Activated T-cell treated with anti-CD3 and anti-CD28 coated beads, Interleukin-2, amount 50 U/mL, for 48 hours (primary cell): ENCODE measurements around the gene ITGB4.
"Not testable (repeated sequence)": the region's sequence is repeated elsewhere in the genome, so short reads cannot be mapped to it uniquely, and the experiment has no call there.

ENCODE experiments used
- DNase-seq, 2 experiments: peaks; one replicate each; pipeline ENCODE4 v3.0.0-alpha.2; 2020

ITGB4 gene

DNA sequence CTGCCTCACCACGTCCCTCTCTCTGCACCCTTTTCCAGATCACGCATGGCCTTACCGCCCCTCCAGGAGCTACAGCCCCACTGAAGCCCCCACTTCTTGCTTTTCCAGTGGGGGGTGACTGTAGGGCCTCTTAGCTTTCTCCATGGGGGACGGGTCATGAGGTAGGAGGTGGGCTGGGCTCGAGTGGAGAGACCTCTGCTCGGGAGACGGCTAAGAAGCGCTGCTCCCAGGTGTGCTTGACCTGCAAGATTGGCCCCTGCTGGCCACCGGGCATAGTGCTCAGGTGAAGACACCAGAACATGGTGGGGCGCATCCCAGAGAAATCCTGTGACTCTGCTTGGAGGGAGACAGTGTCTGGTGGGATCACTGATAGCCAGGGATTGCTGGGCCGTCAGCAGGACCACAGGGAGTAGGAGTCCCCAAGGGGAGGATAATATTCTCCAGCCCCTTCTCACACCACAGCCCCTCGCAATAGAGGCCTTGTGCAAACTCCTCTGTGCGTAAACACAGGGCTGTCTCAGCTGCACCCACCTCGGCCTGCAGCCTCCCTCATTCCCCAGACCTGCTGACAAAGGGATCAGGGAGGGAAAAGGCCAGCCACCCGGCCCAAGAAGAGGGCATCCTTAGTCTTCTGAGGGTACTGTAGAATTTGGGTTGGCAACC lies 52.7 kb downstream of the ITGB4 start:
- no peak for DNase-seq

DNA sequence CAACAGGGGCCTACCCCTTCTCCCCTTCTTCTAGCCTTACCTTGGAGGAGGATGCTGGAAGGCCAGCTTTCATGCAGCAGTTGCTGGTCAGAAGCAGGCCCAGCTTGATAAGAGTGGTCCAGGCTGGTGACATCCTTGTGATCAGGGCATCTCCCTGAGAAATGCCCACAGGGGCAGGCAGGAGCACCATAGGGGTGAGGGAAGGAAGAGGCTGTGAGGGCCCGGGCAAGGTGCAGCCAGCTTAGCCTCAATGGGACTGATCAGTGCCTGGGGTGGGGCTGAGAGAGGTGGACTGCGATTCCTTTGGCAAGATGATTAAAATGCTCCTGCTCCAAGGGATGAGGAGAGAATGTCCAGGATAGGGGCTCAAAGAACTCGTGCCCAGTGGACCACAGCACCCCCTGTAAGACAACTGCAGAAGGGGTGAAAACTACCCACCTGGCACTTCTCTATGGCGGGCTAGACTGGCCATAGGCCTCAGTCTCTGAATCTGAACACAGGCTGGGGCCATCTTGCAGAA lies 53.3 kb downstream of the ITGB4 start:
- peak in 1 of 2 experiments; percentile 43 for DNase-seq

DNA sequence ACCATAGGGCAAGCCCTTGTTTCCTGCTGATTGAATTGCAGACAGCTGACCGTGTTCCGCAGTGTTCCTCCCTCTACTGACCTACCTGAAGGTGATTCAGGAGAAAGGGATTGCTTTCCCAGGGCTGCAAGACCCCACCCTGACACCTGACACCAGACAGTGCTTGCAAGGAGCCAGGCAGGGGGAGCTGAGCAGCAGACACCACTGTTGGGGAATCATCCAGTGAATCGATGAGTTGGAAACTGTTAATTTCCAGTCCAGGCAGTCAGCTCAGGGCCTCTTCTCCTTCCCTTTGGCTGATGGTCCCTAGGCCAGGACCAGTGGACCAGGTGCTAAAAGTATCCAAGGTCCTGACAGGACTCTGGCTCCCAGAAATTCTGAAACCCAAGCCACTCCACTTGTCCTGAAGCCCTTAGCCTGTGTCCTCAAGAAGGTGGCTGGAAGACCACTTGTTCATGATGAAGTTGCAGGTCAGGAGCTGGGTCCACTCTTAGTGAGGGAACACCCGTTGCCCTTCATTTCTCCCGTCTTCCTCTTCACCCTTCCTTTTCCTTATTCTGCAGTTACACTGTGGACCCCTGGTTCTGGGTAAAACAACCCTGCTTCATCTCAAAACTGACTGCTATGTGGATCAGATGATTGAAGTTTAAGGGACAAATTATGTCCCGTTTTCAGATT lies 53.9 kb downstream of the ITGB4 start:
- DNase-seq: peak in 1 of 2 experiments; percentile 50

DNA sequence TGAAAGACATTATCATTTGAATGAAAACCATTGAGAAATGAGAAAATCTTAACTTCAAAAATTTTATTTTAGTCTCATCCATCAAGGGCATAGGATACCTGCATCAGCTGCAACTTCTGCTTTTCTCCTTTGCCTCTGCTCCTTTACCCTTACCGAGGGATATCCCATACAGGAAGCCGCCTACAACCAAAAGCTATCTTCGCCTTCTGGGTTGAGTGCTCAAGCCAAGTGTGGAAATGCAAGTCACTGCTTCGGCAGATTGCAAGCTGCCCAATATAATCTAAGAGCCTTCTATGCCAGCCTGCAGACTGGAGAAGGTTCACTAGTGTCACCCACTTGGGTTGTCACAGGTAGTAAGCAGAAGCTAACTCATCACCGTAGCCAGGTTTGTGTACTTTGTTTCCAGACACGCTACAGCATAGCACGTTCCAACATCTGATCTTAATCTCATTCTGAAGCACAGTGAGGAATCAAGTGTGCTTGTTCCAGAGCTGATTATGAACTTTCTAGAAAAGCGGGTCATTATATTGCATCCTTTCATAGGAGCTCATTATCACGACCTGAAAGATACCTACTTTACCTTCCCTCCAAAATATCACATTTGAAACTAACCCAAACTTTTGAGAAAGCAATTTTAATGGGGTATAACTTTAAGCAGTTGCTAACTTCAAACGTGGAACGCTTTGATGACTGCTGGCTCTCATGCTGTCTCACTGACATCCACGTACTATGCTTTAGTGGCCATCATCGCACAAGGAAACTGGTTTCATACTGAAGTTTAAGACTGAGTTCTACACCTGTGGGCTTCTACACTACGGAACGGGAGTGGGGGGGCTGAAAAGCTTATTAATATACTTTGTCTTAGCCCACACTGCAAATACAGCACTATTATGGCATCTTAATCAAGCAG lies 55.4 kb downstream of the ITGB4 start:
- DNase-seq: peak; percentile 57 to 60

DNA sequence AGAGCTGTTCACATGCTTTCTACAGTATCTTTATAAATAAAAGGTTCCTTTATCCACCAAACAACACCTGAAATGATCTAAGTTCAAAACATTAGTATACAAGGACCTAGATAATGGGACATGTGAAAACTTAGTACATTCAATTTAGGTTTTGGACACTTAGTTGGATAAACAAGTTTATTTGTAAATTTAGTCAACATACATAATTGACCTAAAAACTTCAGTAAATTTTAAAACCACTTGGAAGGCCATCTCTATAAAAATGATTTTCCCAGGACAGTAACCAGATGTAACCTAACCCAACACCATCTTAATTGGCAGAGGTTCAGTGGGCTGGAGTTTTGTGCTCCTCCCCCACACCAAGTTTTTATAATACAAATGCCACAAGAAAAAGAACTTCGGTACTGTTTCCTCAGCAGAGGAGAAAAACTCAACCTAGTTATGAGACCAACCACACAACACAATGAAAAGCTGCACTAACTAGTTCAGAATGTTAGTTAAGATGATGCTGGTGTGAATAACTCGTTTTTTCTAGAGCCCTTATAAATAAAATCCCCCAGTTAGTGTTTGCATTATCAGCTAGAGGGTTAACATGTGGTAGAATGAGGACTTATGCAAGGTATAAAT lies 56.1 kb downstream of the ITGB4 start:
- DNase-seq: no peak

DNA sequence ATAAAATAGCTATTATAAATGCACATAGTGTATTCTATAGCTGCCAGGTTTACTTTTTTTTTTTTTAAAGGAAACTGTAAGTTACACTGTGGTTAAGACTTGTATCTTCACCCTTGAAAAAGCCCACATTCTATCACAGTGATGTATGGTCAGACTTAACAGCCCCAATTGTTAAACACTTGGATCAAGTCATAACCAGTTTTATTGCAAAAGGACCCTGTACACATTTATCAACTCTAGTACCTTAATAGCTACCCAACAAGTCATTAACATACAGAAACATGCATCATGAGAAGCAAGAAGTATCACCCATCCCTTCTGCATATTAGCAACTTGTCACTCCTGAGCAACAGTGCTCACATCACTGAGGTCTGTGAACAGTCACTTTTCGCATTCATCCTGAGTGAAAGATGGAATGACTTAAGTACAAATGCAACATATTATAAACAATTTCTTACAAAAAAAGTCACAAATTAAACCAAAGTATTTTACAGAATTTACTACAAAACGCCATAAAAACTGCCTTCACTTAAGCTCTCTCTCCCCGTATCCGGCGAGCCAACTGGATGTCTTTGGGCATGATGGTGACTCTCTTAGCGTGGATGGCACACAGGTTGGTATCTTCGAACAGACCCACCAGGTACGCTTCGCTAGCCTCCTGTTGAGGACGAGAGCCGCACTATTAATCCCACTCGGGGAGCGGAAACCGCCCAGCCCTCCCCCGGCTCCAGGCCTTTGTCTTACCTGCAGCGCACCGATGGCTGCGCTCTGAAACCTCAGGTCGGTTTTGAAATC lies 57.0 kb downstream of the ITGB4 start:
- DNase-seq: not testable (repeated sequence)

DNA sequence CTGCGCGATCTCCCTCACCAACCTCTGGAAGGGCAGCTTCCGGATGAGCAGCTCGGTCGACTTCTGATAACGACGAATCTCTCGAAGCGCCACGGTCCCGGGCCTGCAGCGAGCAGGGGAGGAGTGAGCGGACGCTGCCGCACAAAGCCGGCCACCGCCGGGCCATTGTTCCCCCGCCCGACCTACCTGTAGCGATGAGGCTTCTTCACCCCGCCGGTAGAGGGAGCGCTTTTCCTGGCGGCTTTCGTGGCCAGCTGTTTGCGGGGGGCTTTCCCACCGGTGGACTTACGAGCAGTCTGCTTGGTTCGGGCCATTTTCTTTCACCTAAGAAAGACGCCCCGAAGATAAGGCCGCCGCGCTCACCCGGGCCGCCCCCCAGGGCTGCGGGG lies 57.6 kb downstream of the ITGB4 start:
- DNase-seq: no peak

DNA sequence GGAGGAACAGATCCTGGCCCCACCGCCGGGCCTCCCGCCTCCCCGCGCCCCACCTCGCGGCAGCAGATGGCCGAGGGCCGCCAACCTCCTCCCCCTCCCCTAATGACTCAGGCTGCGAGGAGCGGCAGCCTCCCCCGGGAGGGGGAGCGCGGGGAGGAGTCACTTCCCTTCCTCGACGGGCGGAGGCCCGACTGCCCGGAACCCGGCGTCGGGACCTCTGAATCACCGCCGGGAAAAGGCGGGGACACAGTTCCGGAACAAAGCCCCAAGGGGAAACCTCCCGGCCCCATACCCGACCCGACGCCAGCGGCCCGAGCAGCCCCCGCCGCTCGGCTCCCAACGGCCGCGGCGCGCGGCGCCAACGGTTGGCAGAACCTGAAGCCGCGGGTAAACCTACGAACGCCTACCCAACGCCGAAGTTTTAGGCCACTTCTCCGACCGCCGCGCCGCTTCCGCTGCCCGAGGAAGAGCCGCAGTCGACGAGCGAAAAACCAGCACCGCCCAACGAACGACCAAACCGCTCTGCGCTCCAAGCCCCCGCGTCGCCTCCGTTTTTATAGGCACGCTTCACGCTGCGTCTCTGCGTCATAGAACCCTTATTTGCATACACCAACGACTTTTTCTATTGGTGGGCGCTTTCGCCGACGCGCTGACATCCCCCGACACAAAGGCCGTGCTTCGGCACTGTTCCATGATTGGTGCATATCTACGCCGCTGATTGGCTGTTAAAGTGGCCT lies 58.2 kb downstream of the ITGB4 start:
- DNase-seq: peak; percentile 95

DNA sequence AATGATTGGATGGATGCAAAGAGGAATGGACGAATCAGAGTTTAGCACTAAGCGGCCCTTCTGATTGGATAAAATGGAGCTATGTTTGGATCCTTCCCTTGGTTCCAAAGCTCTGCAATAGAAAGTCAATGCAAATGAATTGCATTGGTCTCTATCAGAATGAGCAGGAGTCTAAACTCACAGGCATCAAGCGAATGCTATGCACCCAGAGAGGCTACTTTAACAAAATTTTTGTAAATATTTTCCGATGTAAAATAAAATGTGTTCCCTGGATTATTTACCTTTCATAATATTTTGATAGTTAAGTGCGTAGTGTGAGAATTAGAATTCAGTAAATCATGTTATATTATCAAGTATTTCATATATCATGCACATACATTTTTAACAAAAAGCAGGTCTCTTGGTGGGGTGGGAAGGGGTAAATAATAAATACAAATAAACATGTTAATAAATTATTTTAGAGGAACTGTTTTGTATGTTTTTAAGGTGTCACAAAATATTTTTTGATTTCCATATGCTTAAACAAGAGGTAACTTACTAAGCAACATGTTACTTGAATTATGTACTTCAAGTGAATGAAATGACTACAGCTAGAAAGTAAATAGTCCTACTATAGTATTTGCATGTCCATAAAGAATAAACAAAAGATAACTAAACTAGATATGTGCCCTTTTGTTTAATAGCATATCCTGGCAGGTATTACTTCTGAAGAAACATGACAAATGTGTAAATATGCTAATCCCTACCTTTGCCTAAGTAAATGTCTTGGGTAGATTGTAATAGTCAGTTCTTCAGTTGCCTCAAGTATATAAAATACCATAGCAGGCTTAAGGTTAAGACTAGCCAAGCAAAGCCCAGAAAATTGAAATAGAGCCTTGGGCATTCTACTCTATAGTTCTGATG lies 59.0 kb downstream of the ITGB4 start:
- DNase-seq: no peak

DNA sequence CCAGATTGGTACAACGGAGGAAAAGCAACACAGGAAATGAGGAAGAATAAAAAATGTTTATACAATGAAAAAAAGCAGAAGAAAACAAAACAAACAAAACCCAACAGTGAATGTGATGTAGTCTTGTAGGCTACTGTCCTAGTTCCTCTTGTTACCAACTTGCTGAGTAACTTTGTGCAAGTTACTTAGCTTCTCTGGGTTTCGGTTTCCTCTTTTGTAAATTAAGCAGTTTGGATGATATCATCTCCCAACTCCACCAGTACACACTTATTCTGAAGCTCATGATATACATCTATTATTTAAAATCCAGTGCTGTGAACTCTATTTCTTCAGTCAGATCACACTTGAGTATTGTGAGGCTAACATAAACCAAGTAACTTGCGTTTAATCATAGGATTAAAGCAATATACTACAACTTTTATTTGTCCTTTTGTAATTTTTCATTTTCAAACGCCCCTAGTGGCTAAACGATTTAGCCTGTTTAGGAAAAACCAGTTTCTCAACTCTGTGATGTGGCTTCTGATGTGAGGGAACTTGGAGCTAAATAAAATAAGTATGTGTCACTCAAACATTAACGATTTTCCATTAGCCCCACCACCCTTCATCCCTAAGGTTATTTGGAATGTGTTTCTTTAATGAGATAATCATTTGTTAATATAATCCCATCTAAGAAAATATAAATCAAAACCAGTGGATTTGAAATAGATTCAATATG lies 62.0 kb downstream of the ITGB4 start:
- DNase-seq: no peak

DNA sequence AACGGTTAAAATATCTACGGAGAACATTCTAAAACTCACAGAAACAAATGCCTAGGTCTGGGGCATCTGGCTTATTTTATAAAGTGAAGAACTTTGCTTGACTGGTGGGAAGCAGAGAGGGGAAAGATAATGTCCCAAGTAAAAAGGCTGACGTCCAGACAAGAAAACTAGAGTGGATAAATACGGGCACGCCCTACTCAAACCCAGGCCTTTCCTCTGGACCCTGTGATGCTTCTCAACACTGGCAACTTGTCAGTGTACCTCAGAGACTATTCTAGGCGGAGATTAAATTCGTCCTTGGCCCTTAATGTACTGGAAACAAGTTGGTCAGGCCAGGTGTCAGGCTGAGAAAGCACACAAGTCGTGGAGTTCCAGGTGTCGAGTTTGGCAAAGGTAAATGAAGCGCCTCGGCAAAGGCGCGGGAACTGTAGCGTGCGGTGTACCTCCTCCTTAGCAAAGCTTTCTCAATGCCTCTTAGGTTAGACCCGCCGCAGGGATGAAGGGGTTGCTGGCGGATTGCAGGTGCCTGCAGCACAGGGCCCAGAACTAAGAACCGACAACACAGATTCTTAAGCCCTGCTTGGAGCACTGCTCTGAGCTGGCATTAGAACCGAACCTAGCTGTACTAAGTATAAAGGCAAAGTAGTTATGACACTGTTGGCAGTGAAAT lies 62.7 kb downstream of the ITGB4 start:
- no peak for DNase-seq

DNA sequence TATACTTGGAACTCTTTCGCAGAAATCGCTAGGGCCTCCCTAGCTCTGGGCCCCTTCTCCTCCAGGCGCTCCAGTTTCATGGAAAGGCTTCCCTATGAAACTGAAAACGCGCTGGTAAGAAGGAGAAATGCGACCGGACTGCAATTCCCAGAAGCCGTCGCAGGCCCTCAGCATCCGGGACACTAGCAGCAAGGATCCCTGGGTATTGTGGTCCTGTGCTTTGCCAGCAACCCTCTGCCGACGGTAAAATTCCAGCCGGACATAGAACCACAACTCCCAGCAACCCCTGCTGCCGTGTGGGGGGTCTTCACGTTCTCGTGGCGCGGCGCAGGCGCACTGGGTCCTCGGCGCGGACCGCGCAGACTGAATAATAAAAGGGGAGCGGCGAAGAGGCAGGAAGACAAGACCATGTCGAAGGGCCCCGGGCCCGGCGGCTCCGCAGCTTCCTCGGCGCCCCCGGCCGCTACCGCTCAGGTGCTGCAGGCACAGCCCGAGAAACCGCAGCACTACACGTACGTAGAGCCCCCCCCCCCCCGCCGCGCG lies 63.3 kb downstream of the ITGB4 start, which contains the start of gene UNK:
Gene UNK, plus strand, starts transcription at position 334 of the 543 bp plus-strand sequence. Its CDS starts 75 bp downstream, at position 409.
- DNase-seq: peak; percentile 95 to 96

DNA sequence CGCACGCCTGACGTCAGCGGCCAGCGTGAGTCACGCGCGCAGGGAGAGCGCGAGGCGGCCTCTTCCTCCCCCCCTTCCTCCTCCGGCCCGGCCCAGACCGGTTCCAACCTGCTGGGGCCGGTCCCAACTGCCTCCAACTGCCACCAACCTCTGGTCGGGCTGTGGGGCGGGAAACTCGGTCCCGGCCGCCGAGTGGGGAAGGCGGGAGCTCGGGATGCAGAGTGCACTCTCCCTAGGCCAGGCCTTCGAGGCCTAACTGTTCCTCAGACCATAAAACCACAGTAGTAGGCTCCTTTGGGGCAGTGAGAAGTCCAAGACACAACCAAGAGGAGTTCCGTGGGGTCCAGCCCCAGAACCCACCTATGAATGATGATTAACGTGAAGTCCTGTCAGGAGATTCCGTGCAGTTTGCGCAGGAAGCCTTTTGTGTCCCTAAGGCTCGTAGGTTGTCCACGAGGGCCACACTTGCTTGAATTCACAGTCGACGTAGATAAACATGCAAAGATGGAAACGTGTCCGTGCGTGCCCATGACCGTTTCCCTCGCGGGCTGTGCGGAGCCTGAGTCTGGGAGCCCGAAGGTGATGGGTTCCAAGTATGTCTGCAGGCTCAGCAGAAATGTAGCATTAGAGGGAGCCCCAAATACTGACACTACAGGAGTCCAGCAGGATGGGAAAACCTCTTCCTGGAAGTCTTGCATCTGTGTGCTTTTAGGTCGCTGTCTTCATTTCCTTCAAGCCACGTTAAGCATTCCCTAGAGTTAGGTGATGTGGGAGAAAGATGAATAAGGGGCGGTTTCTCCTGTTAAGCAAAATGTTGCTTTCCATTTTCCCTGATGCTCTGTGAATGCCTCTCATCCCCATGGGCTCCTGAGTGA lies 64.0 kb downstream of the ITGB4 start:
- peak in 1 of 2 experiments; percentile 92 for DNase-seq

DNA sequence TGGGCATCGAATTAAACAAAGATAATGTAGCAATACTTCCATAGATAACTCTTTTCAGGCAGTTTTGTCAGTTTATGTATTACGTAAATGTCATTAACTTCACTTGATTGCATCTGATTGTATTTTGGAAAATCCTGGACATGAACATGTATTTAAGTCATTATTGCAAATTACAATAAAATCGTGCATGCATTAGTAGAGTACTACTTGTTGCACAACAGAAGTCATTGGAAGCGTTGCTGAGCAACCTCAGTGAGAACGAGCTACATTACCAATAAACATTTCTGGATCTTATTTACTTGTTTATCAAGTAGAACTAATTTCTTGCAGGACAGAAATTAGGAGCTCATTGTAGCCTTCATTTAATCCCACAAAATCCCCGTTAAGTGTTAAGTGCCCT lies 70.0 kb downstream of the ITGB4 start:
- DNase-seq: no peak

DNA sequence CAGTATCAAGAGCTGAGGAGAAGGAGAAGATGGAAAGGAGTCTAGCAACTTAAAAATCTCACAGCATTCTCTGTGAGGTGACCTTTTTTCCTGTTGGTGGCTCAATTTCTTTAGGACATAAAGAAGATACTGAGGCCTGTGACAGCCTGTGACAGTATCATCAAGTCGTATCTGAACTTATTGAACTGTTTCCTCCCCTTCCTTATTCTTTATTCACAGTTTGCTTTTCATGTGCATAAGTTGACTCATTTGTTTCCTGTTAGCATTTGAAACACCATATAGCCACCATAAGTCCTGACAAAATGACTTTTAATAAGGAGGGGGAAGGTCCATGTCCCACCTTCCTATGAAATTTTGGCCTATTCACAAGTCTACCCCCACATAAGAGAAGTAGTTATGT lies 72.2 kb downstream of the ITGB4 start:
- no peak for DNase-seq

DNA sequence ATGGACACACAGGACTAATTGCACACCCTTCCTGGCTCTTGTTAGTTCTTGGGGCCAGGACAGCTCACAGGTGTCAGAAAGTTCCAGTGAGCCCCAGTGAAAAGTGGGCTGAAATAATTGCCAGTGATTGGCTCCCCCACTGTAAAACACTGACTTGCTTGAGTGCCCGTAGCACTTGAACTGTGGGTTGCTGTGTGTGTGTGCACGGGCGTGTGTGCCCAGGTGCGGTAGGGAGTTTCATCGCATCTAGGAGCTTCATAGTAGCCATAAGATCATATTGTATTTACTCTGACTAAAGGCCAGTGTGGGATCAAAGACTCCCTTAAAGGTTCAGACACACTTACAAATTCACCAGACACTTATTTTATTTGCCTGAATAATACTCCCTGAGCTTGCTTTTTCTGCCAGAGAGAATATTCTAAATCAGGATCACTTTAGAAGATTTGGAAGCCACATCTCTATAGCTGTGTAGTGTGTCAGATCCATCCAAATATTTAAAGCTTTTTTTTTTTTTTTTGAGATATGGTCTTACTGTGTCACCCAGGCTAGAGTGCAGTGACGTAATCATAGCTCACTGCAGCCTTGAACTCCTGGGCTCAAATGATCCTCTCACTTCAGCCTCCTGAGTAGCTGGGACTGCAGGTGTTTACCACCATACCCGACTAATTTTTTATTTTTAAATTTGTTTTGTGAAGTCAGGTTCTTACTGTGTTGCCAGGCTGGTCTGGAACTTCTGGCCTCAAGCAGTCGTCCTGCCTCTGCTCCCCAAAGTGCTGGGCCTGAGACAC lies 74.8 kb downstream of the ITGB4 start:
- no peak for DNase-seq

DNA sequence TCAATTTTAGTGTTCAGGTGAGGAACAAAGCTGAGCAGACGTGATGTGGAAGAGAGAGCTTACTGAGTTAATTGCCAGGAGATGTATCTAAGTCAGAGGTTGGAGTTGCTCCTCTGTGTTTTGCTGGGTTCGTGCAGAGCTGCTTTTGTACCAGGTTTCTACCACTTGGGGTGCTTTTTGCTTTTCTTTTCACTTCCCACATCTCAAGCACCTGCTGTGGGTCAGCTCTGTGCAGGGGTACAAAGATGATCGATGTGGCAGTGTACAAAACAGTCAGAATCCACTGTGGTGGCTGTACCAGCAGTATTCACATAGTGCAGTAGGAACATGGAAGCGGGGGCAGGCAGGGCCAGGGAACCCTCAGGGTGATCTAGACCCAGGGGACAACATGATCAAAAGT lies 78.1 kb downstream of the ITGB4 start:
- DNase-seq: no peak
